HG02973 (cell line): Measurements from ENCODE around the gene OR4C5.
"Not testable (repeated sequence)": the region's sequence is repeated elsewhere in the genome, so short reads cannot be mapped to it uniquely, and the experiment has no call there.

Source experiments
- ATAC-seq: cut with Tn5 transposase; IDR thresholded peaks from one replicate; pipeline ENCODE4 v1.9.1; 2021; ENCODE audit warnings: moderate library complexity; ENCODE audit not compliant: unreplicated experiment

Gene OR4C5

GRCh38 chr11:48366365-48366764, at the start of gene OR4C5:
Gene OR4C5 (minus strand): TSS chr11:48366465. CDS start chr11:48366465, 0 bp downstream.
- no peak for ATAC-seq

- ATAC-seq = no peak
Observed at GRCh38 chr11:48384670-48385069, 18.4 kb upstream of the OR4C5 start.

- ATAC-seq = not testable (repeated sequence)
Observed at GRCh38 chr11:48384151-48384550, 17.9 kb upstream of the OR4C5 start.

GRCh38 chr11:48361289-48361688, 5.0 kb downstream of the OR4C5 start:
- not testable (repeated sequence) for ATAC-seq

- ATAC-seq = no peak
Observed at GRCh38 chr11:48354677-48355076, 11.6 kb downstream of the OR4C5 start.

- ATAC-seq = no peak
Observed at GRCh38 chr11:48354013-48354412, 12.3 kb downstream of the OR4C5 start.

GRCh38 chr11:48346286-48346685, 20.0 kb downstream of the OR4C5 start:
- ATAC-seq = not testable (repeated sequence)

GRCh38 chr11:48342505-48342904, 23.8 kb downstream of the OR4C5 start:
- ATAC-seq = not testable (repeated sequence)

- ATAC-seq = no peak
Observed at GRCh38 chr11:48341466-48341865, 24.8 kb downstream of the OR4C5 start.

- ATAC-seq = not testable (repeated sequence)
Observed at GRCh38 chr11:48324620-48325019, 41.6 kb downstream of the OR4C5 start, which contains the start of gene OR4C3. Gene OR4C3 (plus strand): TSS chr11:48324920. CDS start chr11:48325022, 102 bp downstream.

GRCh38 chr11:48319813-48320212, 46.5 kb downstream of the OR4C5 start:
- not testable (repeated sequence) for ATAC-seq
